ENCODE measurements around the gene RAP1GDS1.
"Not testable (repeated sequence)": the region's sequence is repeated elsewhere in the genome, so short reads cannot be mapped to it uniquely, and the experiment has no call there.

The RAP1GDS1 gene

DNA sequence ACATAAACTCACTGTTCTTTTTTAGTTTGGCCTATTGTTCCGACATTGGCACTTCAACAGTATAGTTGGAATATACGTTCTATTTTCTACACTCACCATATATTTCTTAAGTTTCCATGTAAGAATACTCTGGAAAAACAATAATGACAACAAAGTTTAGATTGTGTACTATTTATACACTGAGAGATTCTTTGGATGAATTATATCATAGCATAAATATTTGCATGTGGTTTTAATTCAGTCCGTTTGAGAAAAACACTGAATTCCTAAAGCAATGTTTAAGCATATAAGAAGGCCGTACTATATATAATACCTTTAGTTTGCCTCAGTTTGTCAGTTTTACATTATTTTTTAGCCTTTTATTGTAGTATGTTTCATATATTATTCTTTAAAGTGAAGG is 82.4 kb downstream of the RAP1GDS1 start:
- H3K4me3 ChIP-seq (ENCODE audit: low read depth, low read length) = no peak overlapping the region

- H3K4me3 ChIP-seq (ENCODE audit: low read depth, low read length) = no peak overlapping the region
Observed at GRCh38 chr4:98345838-98346237, 84.7 kb downstream of the RAP1GDS1 start.

GRCh38 chr4:98352396-98352795 is 91.2 kb downstream of the RAP1GDS1 start:
- H3K4me3 ChIP-seq (ENCODE audit: low read depth, low read length) = no peak overlapping the region

- no peak overlapping the region for H3K4me3 ChIP-seq (ENCODE audit: low read depth, low read length)
Observed at GRCh38 chr4:98352940-98353339, 91.8 kb downstream of the RAP1GDS1 start.

DNA sequence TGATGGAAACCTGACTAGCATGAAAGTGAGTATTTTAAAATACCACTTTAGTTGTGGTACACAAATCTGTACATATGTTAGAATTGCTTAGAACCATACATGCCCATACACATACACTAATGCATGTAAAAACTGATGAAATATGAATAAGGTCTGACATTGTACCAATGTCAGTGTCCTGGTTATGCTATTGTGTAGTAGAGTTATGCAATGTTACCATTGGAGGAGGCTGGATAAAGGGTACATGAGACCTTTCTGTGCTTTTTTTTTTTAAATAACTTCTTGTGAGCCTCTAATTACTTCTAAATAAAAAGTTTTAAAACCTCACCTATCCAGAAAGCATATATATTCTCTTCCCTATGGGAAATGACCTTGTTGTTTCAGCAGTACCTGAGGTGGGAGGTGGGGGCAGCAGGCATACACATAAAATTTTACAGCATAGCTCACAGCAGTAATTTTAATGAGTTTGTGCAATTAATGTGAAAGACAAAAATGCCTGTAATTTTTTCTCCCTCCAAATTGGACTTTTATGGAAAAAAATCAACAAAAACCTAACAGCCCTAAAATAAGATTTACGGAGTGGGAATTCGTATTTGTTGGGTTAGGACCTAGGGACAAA is 97.6 kb downstream of the RAP1GDS1 start:
- no peak overlapping the region for H3K4me3 ChIP-seq (ENCODE audit: low read depth, low read length)

- H3K4me3 ChIP-seq (ENCODE audit: low read depth, low read length) = no peak overlapping the region
Observed at GRCh38 chr4:98359646-98360045, 98.5 kb downstream of the RAP1GDS1 start.

DNA sequence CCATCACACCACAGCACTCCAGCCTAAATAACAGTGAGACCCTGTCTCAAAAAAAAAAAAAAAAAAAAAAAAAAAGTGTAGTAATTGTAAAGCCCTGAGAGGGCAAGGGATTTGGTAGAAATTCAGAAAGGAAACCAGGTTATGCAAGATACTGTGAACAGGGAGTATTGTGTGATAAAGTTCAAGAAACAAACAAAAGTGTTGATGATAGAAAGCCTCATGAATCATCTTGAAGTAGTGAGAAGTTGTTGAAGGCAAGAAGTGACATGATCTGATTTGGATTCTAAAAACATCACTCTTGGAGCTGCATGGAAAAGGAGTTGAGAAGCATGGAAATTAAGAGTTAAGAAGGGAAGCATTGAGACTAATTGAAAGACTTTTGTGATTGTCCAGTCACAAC is 102.2 kb downstream of the RAP1GDS1 start:
- H3K4me3 ChIP-seq (ENCODE audit: low read depth, low read length) = no peak overlapping the region

DNA sequence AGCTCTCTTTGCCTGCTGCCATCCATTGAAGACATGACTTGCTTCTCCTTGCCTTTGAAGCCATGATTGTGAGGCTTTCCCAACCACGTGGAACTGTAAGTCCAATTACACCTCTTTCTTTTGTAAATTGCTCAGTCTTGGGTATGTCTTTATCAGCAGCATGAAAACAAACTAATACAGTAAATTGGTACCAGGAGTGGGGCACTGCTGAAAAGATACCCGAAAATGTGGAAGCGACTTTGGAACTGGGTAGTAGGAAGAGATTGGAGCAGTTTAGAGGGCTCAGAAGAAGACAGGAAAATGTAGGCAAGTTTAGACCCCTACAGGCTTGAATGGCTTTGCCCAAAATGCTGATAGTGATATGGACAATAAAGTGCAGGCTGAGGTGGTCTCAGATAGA is 105.1 kb downstream of the RAP1GDS1 start:
- not testable (repeated sequence) for H3K4me3 ChIP-seq (ENCODE audit: low read depth, low read length)

DNA sequence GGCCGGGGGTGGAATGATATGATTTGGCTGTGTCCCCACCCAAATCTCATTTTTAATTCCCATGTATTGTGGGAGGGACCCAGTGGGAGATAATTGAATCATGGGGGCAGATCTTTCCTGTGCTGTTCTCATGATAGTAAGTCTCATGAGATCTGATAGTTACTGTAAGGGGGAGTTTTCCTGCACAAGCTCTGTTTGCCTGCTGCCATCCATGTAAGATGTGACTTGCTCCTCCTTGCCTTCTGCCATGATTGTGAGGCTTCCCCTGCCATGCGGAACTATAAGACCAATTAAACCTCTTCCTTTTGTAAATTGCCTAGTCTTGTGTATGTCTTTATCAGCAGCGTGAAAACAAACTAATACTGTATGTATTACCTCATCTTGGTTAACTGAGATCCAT is 106.8 kb downstream of the RAP1GDS1 start:
- not testable (repeated sequence) for H3K4me3 ChIP-seq (ENCODE audit: low read depth, low read length)

GRCh38 chr4:98369322-98369721 is 108.1 kb downstream of the RAP1GDS1 start:
- H3K4me3 ChIP-seq (ENCODE audit: low read depth, low read length) = no peak overlapping the region

DNA sequence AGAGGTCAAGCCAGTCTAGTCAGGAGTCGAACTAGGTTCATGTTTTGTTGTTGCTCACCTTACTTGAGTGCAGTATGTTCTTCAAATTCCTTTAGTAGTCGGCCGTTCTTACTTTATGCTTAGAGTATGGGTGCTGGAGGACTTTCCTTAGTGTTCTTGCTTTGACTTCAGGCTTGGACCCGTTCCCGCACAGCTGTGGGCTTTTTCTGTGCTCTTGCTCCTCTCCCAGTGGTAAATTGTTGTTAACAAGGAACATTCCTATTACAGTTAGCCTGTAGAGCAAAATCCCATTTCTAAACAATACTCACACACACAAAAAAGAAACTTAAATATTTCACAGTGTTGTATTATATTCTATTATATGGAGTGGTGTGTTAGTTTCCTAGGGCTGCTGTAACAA is 113.5 kb downstream of the RAP1GDS1 start:
- H3K4me3 ChIP-seq (ENCODE audit: low read depth, low read length) = no peak overlapping the region

- no peak overlapping the region for H3K4me3 ChIP-seq (ENCODE audit: low read depth, low read length)
Observed at GRCh38 chr4:98377559-98377958, 116.4 kb downstream of the RAP1GDS1 start.

DNA sequence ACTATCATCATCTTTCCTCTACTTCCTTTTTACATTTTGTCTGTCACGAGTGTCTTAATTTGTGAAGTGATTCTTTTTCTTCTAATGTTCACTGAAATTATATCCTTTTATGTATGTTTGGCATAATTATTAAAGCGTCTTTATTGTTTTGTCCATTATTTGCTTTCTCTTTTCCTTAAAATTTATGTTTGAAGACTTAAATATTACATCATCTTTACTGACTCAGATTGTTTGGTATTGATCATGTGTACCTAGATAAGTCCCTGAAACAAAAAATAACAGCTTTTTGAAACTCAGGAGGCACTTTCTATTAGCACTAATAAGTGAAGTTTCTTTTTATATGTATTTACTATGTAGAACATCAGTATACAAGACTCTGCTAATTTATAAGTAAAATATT is 120.1 kb downstream of the RAP1GDS1 start:
- H3K4me3 ChIP-seq (ENCODE audit: low read depth, low read length) = no peak overlapping the region

DNA sequence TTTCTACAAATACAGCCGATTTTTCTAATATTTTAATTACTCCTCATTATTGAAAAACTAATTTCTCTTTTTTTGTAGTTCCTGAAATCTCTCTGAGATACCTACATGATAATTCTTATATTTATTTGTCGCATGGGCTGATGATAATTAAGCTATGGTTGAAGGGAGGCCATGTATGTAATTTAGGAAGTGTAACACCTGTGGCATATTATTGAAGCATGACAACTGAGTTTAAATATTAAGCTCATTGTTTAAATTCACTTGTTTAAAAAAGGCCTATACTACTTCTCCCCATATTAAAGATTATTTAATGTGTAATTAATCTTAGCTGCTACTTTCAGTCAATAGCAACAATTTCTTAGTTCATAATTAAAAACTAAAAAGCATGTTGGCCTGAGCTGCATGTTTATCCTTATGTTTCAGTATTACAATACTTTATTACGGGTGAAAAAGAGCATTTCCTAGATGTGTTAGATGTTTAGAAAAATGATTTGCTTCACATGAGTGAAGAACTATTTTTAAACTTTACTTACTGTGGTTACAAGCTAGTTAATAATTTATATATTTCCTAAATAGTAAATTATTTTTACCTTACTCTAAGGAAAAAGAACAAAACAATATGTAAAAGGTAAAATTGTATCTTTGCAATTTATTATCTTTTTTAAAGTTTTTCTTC is 122.4 kb downstream of the RAP1GDS1 start:
- no peak overlapping the region for H3K4me3 ChIP-seq (ENCODE audit: low read depth, low read length)

DNA sequence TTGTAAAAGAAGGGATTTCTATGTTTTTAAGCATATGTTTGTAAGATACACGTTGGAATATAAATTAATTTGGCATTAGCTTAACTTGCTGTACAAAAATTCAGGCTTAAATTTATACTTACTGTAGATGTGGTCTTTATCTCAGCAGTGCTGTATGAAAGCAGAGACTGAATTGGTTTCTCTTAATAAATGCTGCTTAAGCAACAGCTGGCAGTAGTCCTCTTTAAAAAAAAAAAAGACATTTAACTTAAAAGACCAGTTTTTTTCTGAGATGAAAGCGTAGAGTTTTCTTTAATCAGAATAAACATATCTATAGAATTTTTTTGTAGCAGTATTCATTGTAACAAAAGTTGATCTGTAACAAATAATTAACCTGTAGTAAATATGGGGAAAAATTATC is 124.6 kb downstream of the RAP1GDS1 start:
- H3K4me3 ChIP-seq (ENCODE audit: low read depth, low read length) = no peak overlapping the region

DNA sequence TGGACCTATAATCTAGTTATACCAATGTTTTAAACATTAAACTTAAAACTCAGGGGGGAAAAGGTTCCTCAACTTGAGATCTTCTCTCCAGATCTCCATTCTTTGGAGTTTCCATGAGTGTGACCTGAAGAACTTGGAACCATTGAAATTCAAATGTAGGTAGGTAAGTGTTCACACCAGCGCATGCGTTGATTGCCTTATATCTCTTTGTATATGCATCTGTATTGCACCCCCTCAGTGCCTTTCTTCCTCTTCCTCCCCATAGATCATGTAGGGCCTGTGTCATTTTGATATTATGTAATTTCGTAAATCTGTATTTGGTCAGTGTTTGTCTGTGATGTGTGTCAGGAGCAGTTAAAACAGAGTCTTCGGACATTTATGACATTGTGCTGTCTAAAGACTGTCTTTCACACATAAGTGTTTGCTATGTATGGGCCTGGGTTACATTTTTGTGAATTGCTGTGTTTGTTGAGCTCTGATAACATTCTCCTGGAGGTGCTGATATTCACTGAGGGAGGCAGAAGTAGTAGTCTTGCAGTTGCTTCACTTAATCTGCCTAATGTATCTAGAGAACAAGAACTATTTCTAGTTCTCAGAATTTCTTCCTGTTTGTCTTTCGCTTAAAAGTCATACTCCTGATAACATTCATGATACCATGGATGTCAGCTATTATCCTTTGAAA is 126.3 kb downstream of the RAP1GDS1 start:
- no peak overlapping the region for H3K4me3 ChIP-seq (ENCODE audit: low read depth, low read length)

GRCh38 chr4:98394134-98394533 is 132.9 kb downstream of the RAP1GDS1 start:
- H3K4me3 ChIP-seq (ENCODE audit: low read depth, low read length) = no peak overlapping the region

- H3K4me3 ChIP-seq (ENCODE audit: low read depth, low read length) = no peak overlapping the region
Observed at GRCh38 chr4:98399915-98400314, 138.7 kb downstream of the RAP1GDS1 start.

- H3K4me3 ChIP-seq (ENCODE audit: low read depth, low read length) = no peak overlapping the region
Observed at GRCh38 chr4:98406819-98407218, 145.6 kb downstream of the RAP1GDS1 start.

- H3K4me3 ChIP-seq (ENCODE audit: low read depth, low read length) = no peak overlapping the region
Observed at GRCh38 chr4:98411731-98412130, 150.5 kb downstream of the RAP1GDS1 start.

DNA sequence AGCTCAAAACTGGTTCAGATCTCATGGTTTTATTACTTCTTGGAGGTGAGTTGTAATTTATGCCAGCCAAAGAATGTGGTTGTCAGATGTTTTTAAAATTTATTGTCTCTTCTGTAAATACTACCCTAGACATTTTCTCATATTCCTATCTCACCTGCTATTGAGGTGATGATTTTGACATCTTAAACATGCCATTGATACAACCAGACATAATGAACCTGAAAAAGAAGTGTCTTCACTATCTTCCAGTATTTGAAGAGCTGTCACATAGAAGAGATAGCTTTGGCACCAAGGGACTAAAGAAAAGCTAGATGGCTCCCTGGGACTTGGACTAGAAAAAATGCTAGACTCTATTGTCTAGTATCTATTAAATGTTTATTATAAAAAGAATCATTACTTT is 155.7 kb downstream of the RAP1GDS1 start:
- no peak overlapping the region for H3K4me3 ChIP-seq (ENCODE audit: low read depth, low read length)

DNA sequence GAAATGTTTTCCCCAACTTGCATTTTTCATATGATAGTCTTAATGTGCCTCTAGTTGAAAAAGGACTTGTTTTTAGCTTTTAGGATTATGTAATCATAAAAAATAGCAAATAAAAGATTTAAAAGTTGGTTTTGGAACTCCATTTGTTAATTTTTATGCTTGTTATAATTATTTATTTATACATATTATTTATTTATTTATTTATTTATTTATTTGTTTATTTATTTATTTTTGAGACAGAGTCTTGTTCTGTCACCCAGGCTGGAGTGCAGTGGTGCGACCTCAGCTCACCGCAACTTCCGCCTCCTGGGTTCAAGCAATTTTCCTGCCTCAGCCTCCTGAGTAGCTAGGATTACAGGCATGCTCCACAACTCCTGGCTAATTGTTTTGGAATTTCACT is 159.0 kb downstream of the RAP1GDS1 start:
- not testable (repeated sequence) for H3K4me3 ChIP-seq (ENCODE audit: low read depth, low read length)

Data from iPS-11a (cell line).